Activated naive CD4-positive, alpha-beta T cell treated with anti-CD3 and anti-CD28 coated beads, Interleukin-2, amount 50 U/mL, for 24 hours (primary cell): ENCODE data around the gene NPFFR1.

Experiments used
- H3K27ac Mint-ChIP-seq: one replicate; pipeline ENCODE4 v1.8.0; 2021; ENCODE audit warnings: mild to moderate bottlenecking, mixed read lengths
- H3K27me3 Mint-ChIP-seq: one replicate; pipeline ENCODE4 v1.8.0; 2021; ENCODE audit warnings: mixed read lengths
- H3K36me3 Mint-ChIP-seq: one replicate; pipeline ENCODE4 v1.8.0; 2021; ENCODE audit warnings: mixed read lengths
- H3K4me1 Mint-ChIP-seq: one replicate; pipeline ENCODE4 v1.8.0; 2021; ENCODE audit warnings: mixed read lengths
- H3K4me3 Mint-ChIP-seq: one replicate; pipeline ENCODE4 v1.8.0; 2021; ENCODE audit warnings: mild to moderate bottlenecking, mixed read lengths
- H3K9me3 Mint-ChIP-seq: one replicate; pipeline ENCODE4 v1.8.0; 2021; ENCODE audit warnings: mixed read lengths

The NPFFR1 gene

GRCh38 chr10:70280099-70280498 is 3.7 kb downstream of the NPFFR1 start:
- Mint-ChIP-seq H3K4me1 (no peaks in the 10 kb centered on the region), H3K4me3 (no peak overlapping the region), H3K9me3 (no peaks in the 10 kb centered on the region), H3K36me3 (no peaks in the 10 kb centered on the region), H3K27me3 (peaks cover 16% of the 10 kb centered on the region), H3K27ac (no peak overlapping the region)

DNA sequence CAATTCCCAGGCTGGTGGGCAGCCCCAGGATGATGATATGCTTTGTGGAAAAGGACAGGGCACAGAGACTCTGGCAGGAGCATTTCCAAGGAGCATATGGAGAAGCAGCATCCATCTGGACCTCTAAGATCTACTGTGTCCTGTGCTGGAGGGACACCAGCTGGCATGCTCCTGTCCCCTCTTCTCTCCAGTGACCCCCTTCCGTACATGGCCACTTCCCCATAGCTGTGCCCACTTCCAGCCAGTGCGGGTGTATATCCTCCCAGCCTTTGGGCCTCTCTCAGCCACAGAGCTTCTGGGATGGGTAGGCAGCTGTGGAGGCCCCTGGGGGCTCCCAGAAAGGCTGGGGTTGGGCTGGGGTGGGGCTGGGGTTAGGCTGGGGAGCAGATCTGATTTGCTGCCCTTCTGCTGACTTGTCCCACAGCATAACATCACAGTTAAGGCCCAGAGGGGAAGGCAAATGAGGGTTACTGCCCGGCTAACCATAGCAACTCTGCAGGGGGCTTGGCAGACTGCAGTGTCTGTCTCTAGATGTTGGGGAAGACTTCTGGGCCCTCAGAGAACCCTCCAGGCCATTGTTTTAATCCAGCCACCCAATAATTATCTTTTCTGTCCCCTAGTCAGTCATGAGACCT is 6.3 kb downstream of the NPFFR1 start:
- Mint-ChIP-seq H3K36me3 (no peaks in the 10 kb centered on the region), H3K9me3 (no peaks in the 10 kb centered on the region), H3K27me3 (peaks cover 1% of the 10 kb centered on the region), H3K4me3 (no peak overlapping the region), H3K4me1 (peaks cover 6% of the 10 kb centered on the region), H3K27ac (no peak overlapping the region)

GRCh38 chr10:70274643-70275042 is 9.2 kb downstream of the NPFFR1 start:
- Mint-ChIP-seq H3K4me3 (no peak overlapping the region), H3K4me1 (peaks cover 10% of the 10 kb centered on the region), H3K27me3 (no peaks in the 10 kb centered on the region), H3K36me3 (no peaks in the 10 kb centered on the region), H3K9me3 (no peaks in the 10 kb centered on the region), H3K27ac (no peak overlapping the region)

DNA sequence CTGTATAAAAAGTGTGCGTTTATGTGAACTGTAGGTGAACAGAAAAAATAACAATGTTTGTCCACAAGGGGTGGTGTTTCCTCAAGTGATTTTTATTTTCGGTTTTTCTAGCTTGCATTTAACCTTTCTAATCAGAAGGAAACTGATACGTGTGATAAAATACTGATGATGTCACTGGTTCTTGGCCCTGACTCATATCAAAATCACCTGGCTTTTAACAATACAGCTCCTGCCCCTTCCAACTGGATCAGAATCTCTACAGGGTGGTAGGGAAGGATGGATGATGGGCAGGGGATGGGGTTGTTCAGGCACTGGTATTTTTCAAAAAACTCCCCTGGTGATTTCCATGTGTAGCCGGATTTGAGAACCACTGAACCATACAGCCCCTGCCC is 10.9 kb downstream of the NPFFR1 start:
- H3K4me1 Mint-ChIP-seq, result peaks cover 10% of the 10 kb centered on the region
- no peaks in the 10 kb centered on the region for H3K9me3 Mint-ChIP-seq
- H3K4me3 Mint-ChIP-seq, result no peak overlapping the region
- H3K27ac Mint-ChIP-seq, result no peak overlapping the region
- no peaks in the 10 kb centered on the region for H3K36me3 Mint-ChIP-seq
- no peaks in the 10 kb centered on the region for H3K27me3 Mint-ChIP-seq

GRCh38 chr10:70271996-70272924 is 11.5 kb downstream of the NPFFR1 start:
- Mint-ChIP-seq H3K4me1 (peaks cover 12% of the 10 kb centered on the region), H3K9me3 (no peaks in the 10 kb centered on the region), H3K27me3 (no peaks in the 10 kb centered on the region), H3K27ac (no peak overlapping the region), H3K36me3 (no peaks in the 10 kb centered on the region), H3K4me3 (no peak overlapping the region)

DNA sequence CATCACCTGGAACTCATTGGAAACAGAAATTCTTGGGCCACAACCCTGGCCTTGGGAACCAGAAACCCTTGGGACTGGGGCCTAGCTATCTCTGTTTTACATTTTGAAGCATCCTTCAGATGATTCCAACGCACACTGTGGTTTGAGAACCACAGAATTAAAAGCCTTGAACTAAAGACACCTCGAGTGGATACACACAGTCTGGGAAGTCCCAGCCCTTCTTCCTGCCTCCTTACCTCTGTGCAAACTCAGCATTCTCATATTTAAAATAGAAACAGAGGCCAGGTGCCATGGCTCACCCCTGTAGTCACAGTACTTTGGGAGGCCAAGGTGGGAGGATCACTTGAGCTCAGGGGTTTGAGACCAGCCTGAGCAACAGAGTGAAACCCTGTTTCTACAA is 12.9 kb downstream of the NPFFR1 start:
- Mint-ChIP-seq H3K27me3 (no peaks in the 10 kb centered on the region), H3K36me3 (no peaks in the 10 kb centered on the region), H3K9me3 (no peaks in the 10 kb centered on the region)

DNA sequence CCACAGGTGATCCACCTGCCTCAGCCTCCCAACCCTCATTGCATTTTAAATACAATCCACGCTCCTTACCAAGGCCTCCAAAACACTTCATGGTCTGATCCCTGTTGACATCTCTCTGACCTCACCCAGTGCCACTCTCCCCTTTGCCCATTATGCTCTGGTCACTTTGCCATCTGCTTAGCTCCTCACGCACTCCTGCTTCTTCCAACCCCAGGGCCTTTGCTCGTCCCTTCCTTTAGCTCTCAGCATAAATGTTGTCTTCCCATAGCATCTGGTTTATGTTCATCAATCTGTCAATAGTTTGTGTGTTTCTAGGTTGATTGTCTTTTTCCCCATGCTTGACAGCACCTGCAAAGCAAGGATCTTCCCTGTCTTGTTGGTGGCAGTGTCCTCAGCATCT is 14.1 kb downstream of the NPFFR1 start:
- H3K36me3 Mint-ChIP-seq, result no peaks in the 10 kb centered on the region
- H3K27me3 Mint-ChIP-seq, result no peaks in the 10 kb centered on the region
- no peak overlapping the region for H3K27ac Mint-ChIP-seq
- H3K4me1 Mint-ChIP-seq, result peaks cover 13% of the 10 kb centered on the region
- no peak overlapping the region for H3K4me3 Mint-ChIP-seq
- no peaks in the 10 kb centered on the region for H3K9me3 Mint-ChIP-seq

More for the DNA sequence above, 12.9 kb downstream of the NPFFR1 start:
- Mint-ChIP-seq H3K27ac (no peak overlapping the region), H3K4me1 (peaks cover 13% of the 10 kb centered on the region), H3K4me3 (no peak overlapping the region)

- no peaks in the 10 kb centered on the region for H3K27me3 Mint-ChIP-seq
- no peaks in the 10 kb centered on the region for H3K9me3 Mint-ChIP-seq
- no peak overlapping the region for H3K27ac Mint-ChIP-seq
- H3K36me3 Mint-ChIP-seq, result no peaks in the 10 kb centered on the region
- H3K4me1 Mint-ChIP-seq, result peaks cover 13% of the 10 kb centered on the region
- no peak overlapping the region for H3K4me3 Mint-ChIP-seq
These were observed 15.4 kb downstream of the NPFFR1 start for GRCh38 chr10:70268376-70268775.

- Mint-ChIP-seq H3K4me1 (peaks cover 5% of the 10 kb centered on the region), H3K36me3 (no peaks in the 10 kb centered on the region), H3K27me3 (no peaks in the 10 kb centered on the region), H3K27ac (no peak overlapping the region), H3K4me3 (no peak overlapping the region), H3K9me3 (no peaks in the 10 kb centered on the region)
These were observed 16.5 kb downstream of the NPFFR1 start for GRCh38 chr10:70267161-70267933.

DNA sequence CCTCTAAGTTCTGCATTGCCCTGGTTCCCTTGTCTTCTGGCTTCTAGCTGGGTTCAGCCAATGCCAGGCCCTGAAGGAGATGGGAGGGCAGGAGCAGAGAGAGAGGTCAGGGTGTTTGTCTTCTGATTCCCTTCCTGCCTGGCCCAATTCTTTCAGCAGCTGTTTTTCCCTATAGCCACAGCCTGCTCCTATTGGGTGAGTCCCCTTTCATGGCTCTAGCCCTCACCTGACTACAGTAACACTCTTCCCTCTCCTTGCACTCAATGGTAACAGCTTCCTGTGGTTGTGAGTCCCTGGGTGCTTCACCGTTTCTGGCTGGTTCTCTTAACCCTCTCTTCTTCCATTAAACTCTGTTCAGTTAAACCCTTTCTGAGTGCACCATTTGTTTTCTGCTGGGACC is 17.1 kb downstream of the NPFFR1 start:
- no peak overlapping the region for H3K27ac Mint-ChIP-seq
- no peaks in the 10 kb centered on the region for H3K36me3 Mint-ChIP-seq
- H3K9me3 Mint-ChIP-seq, result peaks cover 4% of the 10 kb centered on the region
- no peak overlapping the region for H3K4me3 Mint-ChIP-seq
- peaks cover 3% of the 10 kb centered on the region for H3K4me1 Mint-ChIP-seq
- peaks cover 3% of the 10 kb centered on the region for H3K27me3 Mint-ChIP-seq

- no peak overlapping the region for H3K27ac Mint-ChIP-seq
These were observed 17.7 kb downstream of the NPFFR1 start for GRCh38 chr10:70266056-70266455.

GRCh38 chr10:70265032-70265689 is 18.6 kb downstream of the NPFFR1 start:
- peaks cover 10% of the 10 kb centered on the region for H3K9me3 Mint-ChIP-seq
- H3K4me1 Mint-ChIP-seq, result peaks cover 3% of the 10 kb centered on the region
- H3K27me3 Mint-ChIP-seq, result peaks cover 3% of the 10 kb centered on the region
- H3K4me3 Mint-ChIP-seq, result no peak overlapping the region
- no peak overlapping the region for H3K27ac Mint-ChIP-seq
- no peaks in the 10 kb centered on the region for H3K36me3 Mint-ChIP-seq

More at GRCh38 chr10:70266056-70266455, 17.7 kb downstream of the NPFFR1 start:
- Mint-ChIP-seq H3K4me3 (no peak overlapping the region), H3K4me1 (peaks cover 3% of the 10 kb centered on the region), H3K9me3 (peaks cover 10% of the 10 kb centered on the region), H3K36me3 (no peaks in the 10 kb centered on the region), H3K27me3 (peaks cover 3% of the 10 kb centered on the region)

- peaks cover 6% of the 10 kb centered on the region for H3K4me1 Mint-ChIP-seq
- no peak overlapping the region for H3K27ac Mint-ChIP-seq
- H3K36me3 Mint-ChIP-seq, result no peaks in the 10 kb centered on the region
- peaks cover 10% of the 10 kb centered on the region for H3K9me3 Mint-ChIP-seq
- H3K4me3 Mint-ChIP-seq, result no peak overlapping the region
- peaks cover 12% of the 10 kb centered on the region for H3K27me3 Mint-ChIP-seq
These were observed 23.1 kb downstream of the NPFFR1 start for GRCh38 chr10:70260734-70261133.

- no peak overlapping the region for H3K4me3 Mint-ChIP-seq
- H3K27me3 Mint-ChIP-seq, result peaks cover 14% of the 10 kb centered on the region
- peaks cover 10% of the 10 kb centered on the region for H3K9me3 Mint-ChIP-seq
- H3K4me1 Mint-ChIP-seq, result peaks cover 10% of the 10 kb centered on the region
- no peaks in the 10 kb centered on the region for H3K36me3 Mint-ChIP-seq
- H3K27ac Mint-ChIP-seq, result no peak overlapping the region
These were observed 23.5 kb downstream of the NPFFR1 start for GRCh38 chr10:70260259-70260658.

DNA sequence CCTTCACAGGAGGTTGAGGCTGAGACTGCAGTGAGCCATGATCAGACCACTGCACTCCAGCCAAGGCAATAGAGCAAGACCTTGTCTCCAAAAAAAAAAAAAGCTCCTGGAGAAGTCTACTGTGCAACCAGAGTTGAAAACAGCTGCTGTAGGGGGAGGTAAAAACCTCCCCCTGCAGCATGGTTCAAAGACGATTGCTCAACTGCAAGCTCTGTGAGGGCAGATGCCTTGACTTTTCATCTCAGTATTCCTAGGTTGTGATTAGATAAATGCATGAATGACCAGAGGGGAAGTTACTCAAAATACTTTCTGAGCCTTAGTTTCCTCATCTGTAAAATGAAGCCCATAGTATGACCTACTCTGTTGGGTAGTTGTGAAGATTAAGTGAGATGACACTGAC is 25.6 kb downstream of the NPFFR1 start:
- H3K9me3 Mint-ChIP-seq, result peaks cover 10% of the 10 kb centered on the region
- peaks cover 18% of the 10 kb centered on the region for H3K27me3 Mint-ChIP-seq
- peaks cover 10% of the 10 kb centered on the region for H3K4me1 Mint-ChIP-seq
- H3K4me3 Mint-ChIP-seq, result no peak overlapping the region
- H3K36me3 Mint-ChIP-seq, result no peaks in the 10 kb centered on the region
- no peak overlapping the region for H3K27ac Mint-ChIP-seq
